ENCODE results near the gene PCSK5.

DNA sequence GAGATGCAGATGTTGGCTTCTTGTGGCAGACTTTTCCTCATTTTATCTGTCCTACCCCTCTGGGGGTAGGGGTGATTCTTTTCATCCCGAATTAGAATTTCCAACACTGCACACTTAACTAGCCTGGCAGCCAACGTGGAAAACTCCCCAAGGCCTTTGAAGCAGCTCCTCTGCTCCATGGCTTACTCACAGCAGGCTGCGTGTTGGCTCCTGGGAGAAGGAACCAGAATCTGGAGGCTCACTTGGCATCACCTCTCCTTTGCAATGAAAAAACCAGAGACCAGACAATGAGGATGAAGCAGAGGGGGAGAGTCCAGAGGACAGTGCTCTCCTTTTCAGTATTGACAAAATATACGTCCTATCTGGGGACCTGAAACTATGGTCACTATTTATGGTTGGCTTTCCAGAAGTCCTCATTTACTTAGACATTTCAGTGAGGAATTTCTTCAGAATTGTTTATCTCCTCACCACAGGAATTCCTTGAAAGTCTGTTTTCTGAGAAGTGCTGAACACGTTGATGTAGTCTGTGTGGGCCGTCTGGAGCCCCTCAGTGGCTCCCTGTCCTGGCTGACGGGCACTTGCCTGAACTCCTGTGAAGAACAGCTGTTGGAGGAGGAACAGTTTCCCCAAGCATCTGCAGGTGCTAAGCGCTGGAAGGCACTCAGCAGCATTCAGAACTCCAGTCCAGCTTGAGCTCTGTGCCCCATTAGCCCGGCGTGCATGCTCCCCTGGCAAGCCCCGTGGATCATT, 272.5 kb downstream of the PCSK5 start:
- TF ChIP-seq POLR2A (IDR thresholded peaks at IDR 0.05): no peak
- TF ChIP-seq, protein P1, sequence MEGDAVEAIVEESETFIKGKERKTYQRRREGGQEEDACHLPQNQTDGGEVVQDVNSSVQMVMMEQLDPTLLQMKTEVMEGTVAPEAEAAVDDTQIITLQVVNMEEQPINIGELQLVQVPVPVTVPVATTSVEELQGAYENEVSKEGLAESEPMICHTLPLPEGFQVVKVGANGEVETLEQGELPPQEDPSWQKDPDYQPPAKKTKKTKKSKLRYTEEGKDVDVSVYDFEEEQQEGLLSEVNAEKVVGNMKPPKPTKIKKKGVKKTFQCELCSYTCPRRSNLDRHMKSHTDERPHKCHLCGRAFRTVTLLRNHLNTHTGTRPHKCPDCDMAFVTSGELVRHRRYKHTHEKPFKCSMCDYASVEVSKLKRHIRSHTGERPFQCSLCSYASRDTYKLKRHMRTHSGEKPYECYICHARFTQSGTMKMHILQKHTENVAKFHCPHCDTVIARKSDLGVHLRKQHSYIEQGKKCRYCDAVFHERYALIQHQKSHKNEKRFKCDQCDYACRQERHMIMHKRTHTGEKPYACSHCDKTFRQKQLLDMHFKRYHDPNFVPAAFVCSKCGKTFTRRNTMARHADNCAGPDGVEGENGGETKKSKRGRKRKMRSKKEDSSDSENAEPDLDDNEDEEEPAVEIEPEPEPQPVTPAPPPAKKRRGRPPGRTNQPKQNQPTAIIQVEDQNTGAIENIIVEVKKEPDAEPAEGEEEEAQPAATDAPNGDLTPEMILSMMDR (IDR thresholded peaks at IDR 0.05): no peak
